Activated T-cell treated with anti-CD3 and anti-CD28 coated beads, Interleukin-2, amount 50 U/mL, for 24 hours (primary cell): ENCODE measurements around the gene KIAA1217.

ENCODE experiments used
- DNase-seq: peaks from one replicate; pipeline ENCODE4 v3.0.0-alpha.2; 2020
- H3K27ac Mint-ChIP-seq: 2 replicates; pipeline ENCODE4 v1.8.0; 2020; ENCODE audit warnings: mild to moderate bottlenecking, mixed read lengths
- H3K27me3 Mint-ChIP-seq: 2 replicates; pipeline ENCODE4 v1.8.0; 2020; ENCODE audit warnings: mixed read lengths
- H3K36me3 Mint-ChIP-seq: 2 replicates; pipeline ENCODE4 v1.8.0; 2020; ENCODE audit warnings: low read depth, mixed read lengths
- H3K4me1 Mint-ChIP-seq: 2 replicates; pipeline ENCODE4 v1.8.0; 2020; ENCODE audit warnings: low read depth, mixed read lengths
- H3K4me3 Mint-ChIP-seq: 2 replicates; pipeline ENCODE4 v1.8.0; 2020; ENCODE audit warnings: mild to moderate bottlenecking, moderate library complexity, mixed read lengths
- H3K9me3 Mint-ChIP-seq: 2 replicates; pipeline ENCODE4 v1.8.0; 2020; ENCODE audit warnings: mixed read lengths

The KIAA1217 gene

GRCh38 chr10:24272374-24272773 is 63.4 kb downstream of the KIAA1217 start:
- peaks cover 3% of the 10 kb centered on the region for H3K27me3 Mint-ChIP-seq
- H3K4me1 Mint-ChIP-seq = no peaks in the 10 kb centered on the region
- no peak for DNase-seq
- H3K36me3 Mint-ChIP-seq = no peaks in the 10 kb centered on the region
- H3K4me3 Mint-ChIP-seq = no peak overlapping the region
- no peak overlapping the region for H3K27ac Mint-ChIP-seq
- H3K9me3 Mint-ChIP-seq = peaks cover 4% of the 10 kb centered on the region

- Mint-ChIP-seq H3K27ac (no peak overlapping the region), H3K4me3 (no peak overlapping the region), H3K27me3 (peaks cover 3% of the 10 kb centered on the region), H3K36me3 (no peaks in the 10 kb centered on the region), H3K4me1 (no peaks in the 10 kb centered on the region), H3K9me3 (peaks cover 14% of the 10 kb centered on the region)
- DNase-seq = no peak
Observed at GRCh38 chr10:24277277-24277676, 68.3 kb downstream of the KIAA1217 start.

- H3K4me1 Mint-ChIP-seq = no peaks in the 10 kb centered on the region
- H3K27me3 Mint-ChIP-seq = peaks cover 3% of the 10 kb centered on the region
Observed at GRCh38 chr10:24277771-24278170, 68.8 kb downstream of the KIAA1217 start.

GRCh38 chr10:24278176-24278889 is 69.4 kb downstream of the KIAA1217 start:
- H3K36me3 Mint-ChIP-seq = no peaks in the 10 kb centered on the region
- peaks cover 14% of the 10 kb centered on the region for H3K9me3 Mint-ChIP-seq
- peaks cover 3% of the 10 kb centered on the region for H3K27me3 Mint-ChIP-seq
- no peak for DNase-seq
- H3K4me1 Mint-ChIP-seq = no peaks in the 10 kb centered on the region
- no peak overlapping the region for H3K27ac Mint-ChIP-seq
- H3K4me3 Mint-ChIP-seq = no peak overlapping the region

More at GRCh38 chr10:24277771-24278170, 68.8 kb downstream of the KIAA1217 start:
- Mint-ChIP-seq H3K4me3 (no peak overlapping the region), H3K9me3 (peaks cover 14% of the 10 kb centered on the region), H3K27ac (no peak overlapping the region), H3K36me3 (no peaks in the 10 kb centered on the region)
- no peak for DNase-seq

- no peak for DNase-seq
- H3K36me3 Mint-ChIP-seq = no peaks in the 10 kb centered on the region
- no peak overlapping the region for H3K4me3 Mint-ChIP-seq
- H3K9me3 Mint-ChIP-seq = peaks cover 14% of the 10 kb centered on the region
- no peak overlapping the region for H3K27ac Mint-ChIP-seq
- H3K27me3 Mint-ChIP-seq = peaks cover 3% of the 10 kb centered on the region
- no peaks in the 10 kb centered on the region for H3K4me1 Mint-ChIP-seq
Observed at GRCh38 chr10:24279166-24279565, 70.2 kb downstream of the KIAA1217 start.

- Mint-ChIP-seq H3K36me3 (no peaks in the 10 kb centered on the region), H3K4me3 (no peak overlapping the region), H3K4me1 (no peaks in the 10 kb centered on the region), H3K27me3 (peaks cover 14% of the 10 kb centered on the region), H3K27ac (no peak overlapping the region), H3K9me3 (peaks cover 4% of the 10 kb centered on the region)
- no peak for DNase-seq
Observed at GRCh38 chr10:24287559-24288195, 78.7 kb downstream of the KIAA1217 start.

GRCh38 chr10:24288581-24288980 is 79.6 kb downstream of the KIAA1217 start:
- Mint-ChIP-seq H3K27me3 (peaks cover 14% of the 10 kb centered on the region), H3K4me1 (no peaks in the 10 kb centered on the region), H3K27ac (no peak overlapping the region), H3K36me3 (no peaks in the 10 kb centered on the region), H3K4me3 (no peak overlapping the region), H3K9me3 (peaks cover 4% of the 10 kb centered on the region)
- DNase-seq = no peak

GRCh38 chr10:24289235-24289634 is 80.3 kb downstream of the KIAA1217 start:
- H3K4me3 Mint-ChIP-seq = no peak overlapping the region
- no peak overlapping the region for H3K27ac Mint-ChIP-seq
- no peak for DNase-seq
- peaks cover 14% of the 10 kb centered on the region for H3K27me3 Mint-ChIP-seq
- no peaks in the 10 kb centered on the region for H3K36me3 Mint-ChIP-seq
- H3K4me1 Mint-ChIP-seq = no peaks in the 10 kb centered on the region
- peaks cover 6% of the 10 kb centered on the region for H3K9me3 Mint-ChIP-seq

GRCh38 chr10:24292304-24293293 is 83.7 kb downstream of the KIAA1217 start:
- no peak overlapping the region for H3K27ac Mint-ChIP-seq
- H3K27me3 Mint-ChIP-seq = peaks cover 11% of the 10 kb centered on the region
- no peaks in the 10 kb centered on the region for H3K36me3 Mint-ChIP-seq
- H3K4me1 Mint-ChIP-seq = no peaks in the 10 kb centered on the region
- peaks cover 3% of the 10 kb centered on the region for H3K9me3 Mint-ChIP-seq
- no peak overlapping the region for H3K4me3 Mint-ChIP-seq
- no peak for DNase-seq

GRCh38 chr10:24299578-24300260 is 90.8 kb downstream of the KIAA1217 start:
- DNase-seq = no peak
- peaks cover 3% of the 10 kb centered on the region for H3K4me1 Mint-ChIP-seq
- H3K4me3 Mint-ChIP-seq = no peak overlapping the region
- H3K27ac Mint-ChIP-seq = no peak overlapping the region
- no peaks in the 10 kb centered on the region for H3K36me3 Mint-ChIP-seq
- H3K27me3 Mint-ChIP-seq = peaks cover 8% of the 10 kb centered on the region
- H3K9me3 Mint-ChIP-seq = no peaks in the 10 kb centered on the region

GRCh38 chr10:24303522-24304310 is 94.8 kb downstream of the KIAA1217 start:
- Mint-ChIP-seq H3K4me1 (peaks cover 3% of the 10 kb centered on the region), H3K27ac (no peak overlapping the region), H3K9me3 (no peaks in the 10 kb centered on the region), H3K36me3 (no peaks in the 10 kb centered on the region), H3K27me3 (peaks cover 21% of the 10 kb centered on the region), H3K4me3 (no peak overlapping the region)
- no peak for DNase-seq

GRCh38 chr10:24305551-24306506 is 96.9 kb downstream of the KIAA1217 start:
- DNase-seq = no peak
- Mint-ChIP-seq H3K36me3 (no peaks in the 10 kb centered on the region), H3K27ac (no peak overlapping the region), H3K4me3 (no peak overlapping the region), H3K4me1 (no peaks in the 10 kb centered on the region), H3K9me3 (no peaks in the 10 kb centered on the region), H3K27me3 (peaks cover 18% of the 10 kb centered on the region)

GRCh38 chr10:24306507-24306875 is 97.6 kb downstream of the KIAA1217 start:
- H3K9me3 Mint-ChIP-seq = no peaks in the 10 kb centered on the region

More at GRCh38 chr10:24306507-24306875, 97.6 kb downstream of the KIAA1217 start:
- no peak for DNase-seq
- Mint-ChIP-seq H3K4me3 (no peak overlapping the region), H3K27me3 (peaks cover 16% of the 10 kb centered on the region), H3K27ac (no peak overlapping the region), H3K4me1 (no peaks in the 10 kb centered on the region), H3K36me3 (no peaks in the 10 kb centered on the region)
